ENCODE results near the gene MED15. TPM values are rescaled to one million over a fixed set of nuclear protein-coding genes. Genes with fewer than 3 reads are reported as not detected.

Gene MED15
- total RNA-seq, 1 donor from 2014 or later, result 105 TPM

GRCh38 chr22:20601308-20601707 lies 93.9 kb downstream of the MED15 start:
- DNase-seq (no peak), ATAC-seq (no peak)
- no peak for TF ChIP-seq CTCF (IDR thresholded peaks at IDR 0.05)
- H3K4me3 ChIP-seq, result no peak overlapping the region
- intact Hi-C loops (cut with DNase I), result no loop called here
- no peaks in the 10 kb centered on the region for H3K36me3 ChIP-seq
- H3K27me3 ChIP-seq (ENCODE audit: low read depth), result no peaks in the 10 kb centered on the region
- H3K4me1 ChIP-seq, result peaks cover 2% of the 10 kb centered on the region
- no peak overlapping the region for H3K27ac ChIP-seq
- no peaks in the 10 kb centered on the region for H3K9me3 ChIP-seq

- DNase-seq (peak; percentile 33), ATAC-seq (no peak)
- TF ChIP-seq CTCF (IDR thresholded peaks at IDR 0.05), result no peak
- intact Hi-C loops (cut with DNase I), result no loop called here
- no peak overlapping the region for H3K4me3 ChIP-seq
- no peaks in the 10 kb centered on the region for H3K36me3 ChIP-seq
- no peaks in the 10 kb centered on the region for H3K9me3 ChIP-seq
- peaks cover 9% of the 10 kb centered on the region for H3K4me1 ChIP-seq
- H3K27ac ChIP-seq, result no peak overlapping the region
- H3K27me3 ChIP-seq (ENCODE audit: low read depth), result no peaks in the 10 kb centered on the region
Measured at GRCh38 chr22:20602609-20603164, 95.3 kb downstream of the MED15 start.

- Histone ChIP-seq H3K4me1 (peaks cover 9% of the 10 kb centered on the region), H3K27ac (no peak overlapping the region), H3K27me3 (ENCODE audit: low read depth) (no peaks in the 10 kb centered on the region), H3K9me3 (no peaks in the 10 kb centered on the region), H3K36me3 (no peaks in the 10 kb centered on the region), H3K4me3 (no peak overlapping the region)
- DNase-seq, result peak; percentile 21
- intact Hi-C loops (cut with DNase I), result no loop called here
- ATAC-seq, result no peak
- no peak for TF ChIP-seq CTCF (IDR thresholded peaks at IDR 0.05)
Measured at GRCh38 chr22:20604092-20604747, 96.8 kb downstream of the MED15 start.

GRCh38 chr22:20604776-20605221 lies 97.4 kb downstream of the MED15 start:
- intact Hi-C loops (cut with DNase I), result no loop called here
- Histone ChIP-seq H3K36me3 (no peaks in the 10 kb centered on the region), H3K27me3 (ENCODE audit: low read depth) (no peaks in the 10 kb centered on the region), H3K4me3 (no peak overlapping the region), H3K27ac (no peak overlapping the region), H3K9me3 (no peaks in the 10 kb centered on the region), H3K4me1 (peaks cover 9% of the 10 kb centered on the region)
- no peak for DNase-seq
- TF ChIP-seq CTCF (IDR thresholded peaks at IDR 0.05), result no peak
- ATAC-seq, result no peak

- H3K4me3 ChIP-seq, result no peak overlapping the region
Measured at GRCh38 chr22:20605328-20605727, 97.9 kb downstream of the MED15 start.

More at GRCh38 chr22:20605328-20605727, 97.9 kb downstream of the MED15 start:
- ATAC-seq (no peak), DNase-seq (peak; percentile 23)
- Histone ChIP-seq H3K27me3 (ENCODE audit: low read depth) (no peaks in the 10 kb centered on the region), H3K4me1 (peaks cover 9% of the 10 kb centered on the region), H3K9me3 (no peaks in the 10 kb centered on the region), H3K27ac (no peak overlapping the region), H3K36me3 (no peaks in the 10 kb centered on the region)
- no peak for TF ChIP-seq CTCF (IDR thresholded peaks at IDR 0.05)
- intact Hi-C loops (cut with DNase I), result no loop called here
